ENCODE results near the gene LAP3. TPM values are rescaled to one million over a fixed set of nuclear protein-coding genes. Genes with fewer than 3 reads are reported as not detected.

LAP3 gene
- total RNA-seq, 2 experiments from 2014 or later, result 61.6 TPM

- peak overlapping the region; percentile 91 for H3K4me3 Mint-ChIP-seq
- intact Hi-C loops (cut with DNase I, micrococcal nuclease), result loop anchor here (1.0 to 10.0 kb wide), 10 partner anchors 29 to 1923 kb away; partner anchors contain the start of genes QDPR (in 2 of the 2), DCAF16 (in 1 of the 2), FBXL5 (in 1 of the 2) and LCORL (in 1 of the 2)
- POLR2A ChIA-PET, result interaction anchor here (0.6 to 2.5 kb wide), 7 partner anchors 13 to 444 kb away, joined by 3 to 45 read pairs (median 3); partner anchors contain the start of genes DCAF16, LCORL, MED28 and NCAPG
- H3K36me3 ChIP-seq (ENCODE audit: insufficient read depth, low read length), result peaks cover 26% of the 10 kb centered on the region
- ATAC-seq (ENCODE audit: poor library complexity), result peak; percentile 3
- no peaks in the 10 kb centered on the region for H3K27me3 ChIP-seq (ENCODE audit: control insufficient read depth in 1 of 2, insufficient read depth in 2 of 2, low read length in 2 of 2)
- peak overlapping the region; percentile 81 to 91 for H3K27ac ChIP-seq (ENCODE audit: low read depth in 1 of 2, low read length in 2 of 2)
- no peaks in the 10 kb centered on the region for H3K9me3 Mint-ChIP-seq
- no peaks in the 10 kb centered on the region for H3K9me3 ChIP-seq (ENCODE audit: control insufficient read depth in 1 of 2, insufficient read depth in 1 of 2, low read length in 2 of 2)
- TF ChIP-seq, protein P1, sequence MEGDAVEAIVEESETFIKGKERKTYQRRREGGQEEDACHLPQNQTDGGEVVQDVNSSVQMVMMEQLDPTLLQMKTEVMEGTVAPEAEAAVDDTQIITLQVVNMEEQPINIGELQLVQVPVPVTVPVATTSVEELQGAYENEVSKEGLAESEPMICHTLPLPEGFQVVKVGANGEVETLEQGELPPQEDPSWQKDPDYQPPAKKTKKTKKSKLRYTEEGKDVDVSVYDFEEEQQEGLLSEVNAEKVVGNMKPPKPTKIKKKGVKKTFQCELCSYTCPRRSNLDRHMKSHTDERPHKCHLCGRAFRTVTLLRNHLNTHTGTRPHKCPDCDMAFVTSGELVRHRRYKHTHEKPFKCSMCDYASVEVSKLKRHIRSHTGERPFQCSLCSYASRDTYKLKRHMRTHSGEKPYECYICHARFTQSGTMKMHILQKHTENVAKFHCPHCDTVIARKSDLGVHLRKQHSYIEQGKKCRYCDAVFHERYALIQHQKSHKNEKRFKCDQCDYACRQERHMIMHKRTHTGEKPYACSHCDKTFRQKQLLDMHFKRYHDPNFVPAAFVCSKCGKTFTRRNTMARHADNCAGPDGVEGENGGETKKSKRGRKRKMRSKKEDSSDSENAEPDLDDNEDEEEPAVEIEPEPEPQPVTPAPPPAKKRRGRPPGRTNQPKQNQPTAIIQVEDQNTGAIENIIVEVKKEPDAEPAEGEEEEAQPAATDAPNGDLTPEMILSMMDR (IDR thresholded peaks at IDR 0.05), result no peak
- H3K27me3 Mint-ChIP-seq, result no peaks in the 10 kb centered on the region
- peaks cover 59% of the 10 kb centered on the region for H3K36me3 Mint-ChIP-seq (ENCODE audit: low read depth)
- CTCF ChIA-PET, result interaction anchor here (1.0 to 1.3 kb wide), 3 partner anchors 10 to 58 kb away, joined by 3 to 6 read pairs (median 5); no protein-coding TSS in a partner anchor
- H3K4me3 ChIP-seq (ENCODE audit: low read length), result peak overlapping the region; percentile 94
- peak overlapping the region; percentile 94 for H3K27ac Mint-ChIP-seq
- DNase-seq, result peak in 11 of 14 experiments; percentile 11 to 51 (median 29)
- peaks cover 34% of the 10 kb centered on the region for H3K4me1 Mint-ChIP-seq (ENCODE audit: low read depth)
- peaks cover 21% of the 10 kb centered on the region for H3K4me1 ChIP-seq (ENCODE audit: insufficient read depth, low read length)
Measured at GRCh38 chr4:17577665-17578481, 875 bp downstream of the LAP3 start.

DNA sequence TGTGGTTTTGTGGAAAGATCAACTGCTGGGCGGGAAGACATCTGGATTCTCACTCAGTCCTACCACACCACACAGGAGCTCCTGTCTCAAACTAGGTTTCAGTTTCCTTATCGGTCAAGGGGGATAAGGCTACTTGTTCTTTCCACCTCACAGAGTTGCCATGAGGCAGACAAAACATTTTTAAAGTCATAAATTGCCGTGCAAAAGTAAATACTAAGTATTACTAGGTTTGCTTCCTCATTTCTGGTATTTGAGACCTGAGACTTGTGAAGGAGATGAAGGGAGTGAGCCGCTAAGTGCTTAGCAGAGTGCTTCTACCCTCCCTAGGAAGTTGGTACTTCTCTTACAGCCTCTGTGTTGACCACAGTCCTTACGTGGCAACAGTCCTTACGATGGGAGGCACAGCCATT, 1.5 kb downstream of the LAP3 start:
- Histone ChIP-seq H3K4me1 (ENCODE audit: insufficient read depth, low read length) (peaks cover 21% of the 10 kb centered on the region), H3K4me3 (ENCODE audit: low read length) (peak overlapping the region; percentile 94), H3K27ac (ENCODE audit: low read depth in 1 of 2, low read length in 2 of 2) (peak overlapping the region in 1 of 2 donors; percentile 91), H3K36me3 (ENCODE audit: insufficient read depth, low read length) (peaks cover 32% of the 10 kb centered on the region), H3K27me3 (ENCODE audit: control insufficient read depth in 1 of 2, insufficient read depth in 2 of 2, low read length in 2 of 2) (no peaks in the 10 kb centered on the region), H3K9me3 (ENCODE audit: control insufficient read depth in 1 of 2, insufficient read depth in 1 of 2, low read length in 2 of 2) (no peaks in the 10 kb centered on the region)
- H3K27me3 Mint-ChIP-seq, result no peaks in the 10 kb centered on the region
- peak overlapping the region; percentile 94 for H3K27ac Mint-ChIP-seq
- H3K9me3 Mint-ChIP-seq, result no peaks in the 10 kb centered on the region
- CTCF ChIA-PET, result interaction anchor here (1.0 to 1.3 kb wide), 3 partner anchors 9 to 57 kb away, joined by 3 to 6 read pairs (median 5); no protein-coding TSS in a partner anchor
- H3K4me3 Mint-ChIP-seq, result peak overlapping the region; percentile 91
- ATAC-seq (ENCODE audit: poor library complexity) (no peak), DNase-seq (peak in 3 of 14 experiments; percentile 37 to 44 (median 39))
- TF ChIP-seq, protein P1 (IDR thresholded peaks at IDR 0.05), result no peak
- POLR2A ChIA-PET, result interaction anchor here (1.1 to 2.5 kb wide), 5 partner anchors 13 to 444 kb away, joined by 3 to 45 read pairs (median 4); partner anchors contain the start of genes DCAF16, LCORL, MED28 and NCAPG
- intact Hi-C loops (cut with DNase I, micrococcal nuclease), result loop anchor here (1.0 to 10.0 kb wide), 7 partner anchors 34 to 1924 kb away; partner anchors contain the start of genes FBXL5 (in 1 of the 2), LCORL (in 1 of the 2), QDPR (in 1 of the 2) and TAPT1 (in 1 of the 2)
- H3K36me3 Mint-ChIP-seq (ENCODE audit: low read depth), result peaks cover 65% of the 10 kb centered on the region
- peaks cover 34% of the 10 kb centered on the region for H3K4me1 Mint-ChIP-seq (ENCODE audit: low read depth)

DNA sequence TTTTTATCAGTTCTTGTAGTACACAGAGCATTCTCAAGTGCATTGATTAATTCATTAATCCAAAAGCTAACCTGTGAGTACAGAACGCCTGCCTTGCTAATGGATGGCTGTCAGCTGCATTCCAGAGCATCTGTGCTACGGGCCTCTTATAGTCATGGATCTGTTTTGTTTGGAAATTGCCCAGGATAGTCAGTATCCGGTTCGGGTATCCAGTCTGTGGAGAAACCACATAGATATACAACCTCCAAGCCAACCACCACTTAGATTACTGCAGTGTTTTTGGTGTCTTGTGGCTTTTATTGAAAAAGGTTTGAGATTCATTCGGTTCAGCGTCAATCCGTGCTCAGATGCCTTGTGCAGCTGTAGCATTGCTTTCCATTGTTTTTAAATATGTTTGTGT, 4.0 kb downstream of the LAP3 start:
- peaks cover 90% of the 10 kb centered on the region for H3K36me3 Mint-ChIP-seq (ENCODE audit: low read depth)
- TF ChIP-seq, protein P1 (IDR thresholded peaks at IDR 0.05), result no peak
- Histone ChIP-seq H3K4me3 (ENCODE audit: low read length) (no peak overlapping the region), H3K27me3 (ENCODE audit: control insufficient read depth in 1 of 2, insufficient read depth in 2 of 2, low read length in 2 of 2) (no peaks in the 10 kb centered on the region), H3K9me3 (ENCODE audit: control insufficient read depth in 1 of 2, insufficient read depth in 1 of 2, low read length in 2 of 2) (no peaks in the 10 kb centered on the region), H3K36me3 (ENCODE audit: insufficient read depth, low read length) (peaks cover 57% of the 10 kb centered on the region), H3K27ac (ENCODE audit: low read depth in 1 of 2, low read length in 2 of 2) (no peak overlapping the region), H3K4me1 (ENCODE audit: insufficient read depth, low read length) (peaks cover 21% of the 10 kb centered on the region)
- DNase-seq (no peak), ATAC-seq (ENCODE audit: poor library complexity) (no peak)
- ChIA-PET POLR2A (no interaction called here), CTCF (no interaction called here)
- H3K4me1 Mint-ChIP-seq (ENCODE audit: low read depth), result peaks cover 34% of the 10 kb centered on the region
- no peak overlapping the region for H3K27ac Mint-ChIP-seq
- intact Hi-C loops (cut with DNase I, micrococcal nuclease), result no loop called here
- no peak overlapping the region for H3K4me3 Mint-ChIP-seq
- no peaks in the 10 kb centered on the region for H3K9me3 Mint-ChIP-seq
- no peaks in the 10 kb centered on the region for H3K27me3 Mint-ChIP-seq
